Skin of body (tissue), 2 donors: ENCODE measurements around the gene ARHGAP23. TPM values are rescaled to one million over a fixed set of nuclear protein-coding genes. Genes with fewer than 3 reads are reported as not detected.
"Not testable (repeated sequence)": the region's sequence is repeated elsewhere in the genome, so short reads cannot be mapped to it uniquely, and the experiment has no call there.

Experiments
- DNase-seq: peaks from one replicate; lab custom pipeline; 2025; lab: John Stamatoyannopoulos, UW
- total RNA-seq: library from RNA; depleted of rRNA; stranded (reverse); fragments of >200 nt; gene quantifications from one replicate; pipeline ENCODE4 v1.2.3, GENCODE V29; 2014

Gene ARHGAP23
- total RNA-seq, 1 donor from 2014 or later = 73.7 TPM

DNA sequence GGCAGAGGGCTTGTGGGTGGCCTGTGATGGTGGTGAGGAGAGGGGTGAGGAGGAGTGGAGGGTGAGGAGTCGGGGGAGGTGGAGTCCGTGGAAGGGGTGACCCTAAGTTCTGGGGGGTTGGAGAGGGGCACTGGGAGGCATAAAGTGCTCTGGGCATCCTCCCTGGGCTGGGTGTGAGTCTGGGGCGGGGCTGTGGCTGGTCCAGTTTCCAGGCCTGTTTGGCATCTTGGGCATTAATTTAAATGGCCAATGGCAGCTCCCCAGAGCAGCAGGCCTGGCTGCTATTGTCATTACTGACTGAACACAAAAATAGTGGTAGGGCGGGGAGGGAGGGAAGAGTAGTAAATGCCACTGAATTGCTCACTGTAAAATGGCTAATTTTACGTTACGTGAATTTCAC is 7.7 kb upstream of the ARHGAP23 start:
- no peak for DNase-seq

- peak; percentile 37 for DNase-seq
Measured at GRCh38 chr17:38421171-38421841, 7.0 kb upstream of the ARHGAP23 start.

DNA sequence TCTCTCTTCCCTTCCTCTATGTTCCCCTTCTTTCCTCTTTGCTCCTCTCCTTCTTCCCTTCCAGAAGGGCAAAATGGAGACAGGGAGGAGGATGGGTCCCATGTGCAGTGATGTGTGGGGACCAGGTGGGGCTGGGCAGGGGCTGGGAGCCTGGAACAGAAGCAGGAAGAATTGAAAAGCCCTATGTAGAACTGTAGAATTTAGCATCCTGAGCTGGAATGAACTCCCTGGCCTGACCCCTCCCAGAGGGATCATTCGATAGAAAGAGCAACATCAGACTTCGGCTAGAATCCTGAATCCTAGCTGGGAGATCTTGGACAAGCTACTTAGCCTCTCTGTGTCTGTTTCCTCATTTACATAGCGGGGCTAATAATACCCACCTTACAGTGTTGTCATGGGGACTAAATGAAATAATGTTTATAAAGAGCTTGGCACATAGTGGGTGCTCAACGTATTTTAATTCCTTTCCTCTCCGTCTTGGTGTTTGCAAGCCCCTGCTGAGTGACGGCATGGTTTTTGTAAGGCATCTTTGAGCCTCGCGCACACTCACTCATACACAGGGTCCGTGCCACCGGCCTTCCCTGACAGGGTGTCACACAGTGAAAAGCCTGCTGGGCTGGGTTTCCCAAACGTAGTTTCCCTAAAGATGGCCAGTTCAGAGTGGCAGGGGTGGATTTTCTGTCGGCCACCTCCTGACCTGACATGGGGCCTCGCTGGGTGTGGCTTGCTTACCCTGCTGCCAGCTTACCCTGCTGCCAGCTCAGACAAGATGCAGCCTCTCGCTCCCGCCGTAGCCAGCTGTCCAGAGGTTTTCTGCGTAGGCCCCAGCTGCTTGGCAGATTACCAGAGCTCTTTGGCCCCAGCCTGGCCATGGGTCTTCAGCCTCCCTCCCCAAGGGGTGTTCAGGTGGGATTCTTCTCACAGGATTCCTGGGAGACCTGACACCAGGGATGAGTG is 6.1 kb upstream of the ARHGAP23 start:
- DNase-seq = no peak

GRCh38 chr17:38424297-38424972 is 3.8 kb upstream of the ARHGAP23 start:
- DNase-seq = no peak

- no peak for DNase-seq
Measured at GRCh38 chr17:38425031-38425430, 3.2 kb upstream of the ARHGAP23 start.

GRCh38 chr17:38425744-38426143 is 2.5 kb upstream of the ARHGAP23 start:
- no peak for DNase-seq

- DNase-seq = no peak
Measured at GRCh38 chr17:38426441-38426840, 1.8 kb upstream of the ARHGAP23 start.

- DNase-seq = no peak
Measured at GRCh38 chr17:38427160-38427949, 909 bp upstream of the ARHGAP23 start.

GRCh38 chr17:38428643-38429371 is 543 bp downstream of the ARHGAP23 start:
- DNase-seq = no peak

- no peak for DNase-seq
Measured at GRCh38 chr17:38429476-38430100, 1.3 kb downstream of the ARHGAP23 start.

DNA sequence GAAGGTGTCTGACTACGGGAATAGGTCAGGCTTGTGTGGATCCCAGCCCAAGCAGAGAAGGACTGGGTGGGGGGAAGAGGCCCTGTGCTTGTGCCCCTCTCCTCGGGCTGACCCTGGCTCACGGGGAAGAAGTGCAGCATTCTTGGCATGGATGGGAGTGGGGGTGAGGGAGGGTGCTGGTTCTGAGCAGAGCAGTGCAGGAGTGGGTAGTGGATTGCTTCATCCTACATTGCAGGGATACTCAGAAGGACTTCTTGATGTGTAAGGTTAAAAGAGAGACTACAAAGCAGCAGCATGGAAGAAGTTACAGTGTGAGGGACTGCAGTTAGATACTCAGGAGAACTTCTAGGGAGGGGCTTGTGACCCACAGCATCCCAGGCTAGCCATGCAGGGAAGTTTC is 2.1 kb downstream of the ARHGAP23 start:
- no peak for DNase-seq

- DNase-seq = no peak
Measured at GRCh38 chr17:38430822-38431221, 2.6 kb downstream of the ARHGAP23 start.

GRCh38 chr17:38431346-38432145 is 3.3 kb downstream of the ARHGAP23 start:
- DNase-seq = no peak

DNA sequence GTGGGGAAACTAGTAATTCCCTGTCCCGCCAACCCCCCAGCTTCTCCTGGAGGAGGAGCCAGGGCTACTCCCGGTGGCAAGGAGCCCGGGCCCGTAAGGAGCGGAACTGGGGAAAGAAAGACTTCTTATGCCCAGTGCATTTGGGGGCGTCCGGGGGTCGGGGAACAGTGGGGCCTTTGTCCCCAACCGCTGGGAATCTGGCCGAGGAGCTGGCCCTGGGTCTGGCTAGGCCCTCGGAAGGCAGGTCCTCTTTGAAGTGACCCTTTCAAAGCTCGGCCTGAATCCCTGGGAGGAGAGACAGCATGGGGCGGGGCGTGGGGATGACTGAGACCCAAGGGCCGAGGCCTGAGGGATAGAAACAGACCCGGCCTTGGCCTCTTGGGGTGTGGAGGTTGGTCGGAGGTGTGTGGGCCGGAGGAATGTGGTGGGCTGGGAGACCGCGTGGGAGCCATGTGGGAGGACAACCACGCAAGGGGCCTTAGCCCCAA is 6.0 kb downstream of the ARHGAP23 start:
- no peak for DNase-seq

DNA sequence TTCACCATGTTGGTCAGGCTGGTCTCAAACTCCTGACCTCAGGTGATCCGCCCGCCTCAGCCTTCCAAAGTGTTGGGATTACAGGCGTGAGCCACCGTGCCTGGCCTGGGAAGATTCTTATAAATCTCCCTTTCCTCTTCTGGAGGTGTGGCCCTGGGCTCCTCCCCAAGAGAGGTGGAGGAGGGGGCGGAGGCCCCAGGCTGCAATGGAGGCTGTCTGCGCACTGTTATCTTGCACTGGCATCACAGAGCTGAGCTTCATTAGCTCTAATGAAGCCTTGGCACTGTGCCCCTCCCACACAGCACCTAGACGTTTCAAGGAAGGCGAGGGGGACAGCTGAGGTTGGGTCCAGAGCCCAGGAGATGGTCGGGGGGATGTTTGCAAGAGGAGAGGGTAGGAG is 7.5 kb downstream of the ARHGAP23 start:
- DNase-seq = no peak

DNA sequence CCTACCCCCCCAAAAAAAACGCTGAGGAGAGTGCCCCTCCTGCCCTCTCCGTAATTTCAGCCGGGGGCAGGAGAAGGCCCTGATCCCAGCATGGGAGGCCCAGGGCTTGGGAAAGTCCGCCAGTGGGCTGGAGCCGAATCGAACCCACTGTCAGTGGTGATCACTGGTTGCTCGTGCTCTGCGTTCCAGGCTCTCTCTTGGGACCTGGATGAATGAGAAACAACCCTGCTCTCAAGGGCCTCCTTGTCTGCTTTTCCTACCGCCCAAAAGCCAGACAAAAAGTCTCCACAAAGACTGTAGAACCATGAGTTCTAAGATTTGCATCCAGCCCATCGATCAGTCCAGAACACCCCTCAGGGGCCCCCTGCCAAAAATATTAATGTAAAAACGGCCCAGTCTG is 8.1 kb downstream of the ARHGAP23 start:
- DNase-seq = no peak

GRCh38 chr17:38437313-38437712 is 9.0 kb downstream of the ARHGAP23 start:
- DNase-seq = not testable (repeated sequence)

- no peak for DNase-seq
Measured at GRCh38 chr17:38439436-38439835, 11.2 kb downstream of the ARHGAP23 start.
